K562 (cell line): ENCODE results near the gene LTBP4. TPM values are rescaled to one million over a fixed set of nuclear protein-coding genes. Genes with fewer than 3 reads are reported as not detected.

Experiments
- CREM ChIP-seq: IDR thresholded peaks from 2 replicates; pipeline ENCODE4 v1.6.1; 2014; ENCODE audit warnings: antibody characterized with exemption, low read depth
- HINFP ChIP-seq: fragments of 450-650 bp; conservative IDR thresholded peaks from 2 replicates; pipeline ENCODE4 v1.6.1; 2016; ENCODE audit warnings: missing genetic modification characterization, low read depth, mild to moderate bottlenecking, control low read depth, missing compliant biosample characterization
- ILF3 ChIP-seq: fragments of 450-650 bp; IDR thresholded peaks from 2 replicates; pipeline ENCODE4 v1.6.1; 2018; ENCODE audit warnings: antibody characterized with exemption, mild to moderate bottlenecking, moderate library complexity, borderline replicate concordance
- JUND ChIP-seq, 2 experiments: IDR thresholded peaks; 2 replicates in 1 of 2; 3 replicates in 1 of 2; pipeline ENCODE4 v1.6.1; 2011; ENCODE audit warnings: borderline replicate concordance in 2 of 2, low read depth in 2 of 2, low read length in 2 of 2, improper control_type of control experiment in 1 of 2, missing biosample characterization in 1 of 2, missing genetic modification characterization in 1 of 2, missing genetic modification reagents in 1 of 2
- KDM5B ChIP-seq: fragments of 200-600 bp; sonication (generic); IDR thresholded peaks from 2 replicates; pipeline ENCODE4 v1.6.1; 2012; ENCODE audit warnings: low read depth, mild to moderate bottlenecking, moderate library complexity, low read length, control low read depth, inconsistent platforms; ENCODE audit not compliant: insufficient replicate concordance
- KLF13 ChIP-seq: fragments of 450-650 bp; IDR thresholded peaks from 2 replicates; pipeline ENCODE4 v1.6.1; 2016; ENCODE audit warnings: missing genetic modification characterization, low read depth, mild to moderate bottlenecking, missing compliant biosample characterization, moderate library complexity, borderline replicate concordance
- RAD21 ChIP-seq, 2 experiments: fragments of 250-450 bp in 1 of 2; fragments of 450-650 bp in 1 of 2; sonication (Bioruptor Pico) in 1 of 2; formaldehyde crosslinking in 1 of 2; IDR thresholded peaks in 1 of 2; conservative IDR thresholded peaks in 1 of 2; 2 replicates each; pipeline versions ENCODE4 v1.4.0 to v1.8.0; 2020 to 2022; ENCODE audit warnings: mild to moderate bottlenecking in 2 of 2, moderate library complexity in 1 of 2
- SMC3 ChIP-seq: conservative IDR thresholded peaks from 2 replicates; pipeline ENCODE4 v1.6.1; 2011; ENCODE audit warnings: low read depth, low read length, improper control_type of control experiment; ENCODE audit not compliant: insufficient read depth
- ZBTB17 ChIP-seq: fragments of 450-650 bp; formaldehyde crosslinking; IDR thresholded peaks from 2 replicates; pipeline ENCODE4 v1.4.0; 2020; ENCODE audit warnings: mild to moderate bottlenecking
- ZBTB34 ChIP-seq: fragments of 250-450 bp; sonication (Bioruptor Pico); IDR thresholded peaks from 2 replicates; pipeline ENCODE4 v1.8.0; 2021; ENCODE audit warnings: mild to moderate bottlenecking, moderate library complexity
- ZHX1 ChIP-seq: fragments of 150-350 bp; conservative IDR thresholded peaks from 2 replicates; pipeline ENCODE4 v1.6.1; 2014; ENCODE audit warnings: low read length
- ZNF395 ChIP-seq: fragments of 200-800 bp; sonication (Bioruptor generic); IDR thresholded peaks from 2 replicates; pipeline ENCODE4 v1.6.1; 2017; ENCODE audit warnings: missing genetic modification characterization, missing compliant biosample characterization
- polyA plus RNA-seq, 8 experiments: library from polyadenylated mRNA; depleted of rRNA in 4 of 8; stranded (reverse) in 5 of 8; unstranded in 3 of 8; fragments of >200 nt; fragmentation: Nextera tagmentation in 2 of 8; fragmentation: Illumina TruSeq in 1 of 8; extraction: Ambion mirVana in 2 of 8; extraction: Trizol in 1 of 8; gene quantifications; 2 replicates each; pipeline versions ENCODE4 v1.2.1 to v1.2.3, GENCODE V29; 2011 to 2014; ENCODE audit warnings: inconsistent platforms in 1 of 8, missing spikeins in 1 of 8
- total RNA-seq, 7 experiments: library from RNA; depleted of rRNA in 6 of 7; stranded (reverse); fragments of >200 nt in 6 of 7; fragmentation: Illumina TruSeq in 2 of 7; extraction: Trizol in 2 of 7; gene quantifications; 2 replicates each; pipeline versions ENCODE4 v1.2.1 to v1.2.3, GENCODE V29; 2011 to 2021; ENCODE audit warnings: low replicate concordance in 1 of 7

The LTBP4 gene
- total and polyA plus RNA-seq, 9 of the 15 experiments (the other 6 are each of a cell fraction or from before 2014, with no cell fraction given): 0.35 to 160 (median 31.6) TPM

GRCh38 chr19:40570313-40571004, 30.7 kb upstream of the LTBP4 start (continued):
- TF ChIP-seq ZNF395 (CRISPR knock-in tag): no peak
- TF ChIP-seq ZBTB17: no peak
- TF ChIP-seq RAD21 (CRISPR knock-in tag; conservative IDR thresholded peaks at IDR 0.05 in 1 of 2, IDR thresholded peaks at IDR 0.05 in 1 of 2): peak in 1 of 2 experiments; percentile 34; a peak in 3 of 4 replicates
- TF ChIP-seq CREM: peak; percentile 75
- peak; percentile 89; the same call in 1 of the 2 replicates for TF ChIP-seq KLF13 (tag)
- no peak for TF ChIP-seq ZHX1
- TF ChIP-seq HINFP (tag): no peak
- no peak for TF ChIP-seq ZBTB34 (CRISPR knock-in tag)
- TF ChIP-seq JUND (IDR thresholded peaks at IDR 0.05; ENCODE audit: borderline replicate concordance, low read depth, low read length): peak; percentile 34; the same call in 1 of the 2 replicates
- TF ChIP-seq JUND (tag; IDR thresholded peaks at IDR 0.05; ENCODE audit: borderline replicate concordance, low read depth, low read length): no peak; the same call in 2 of the 3 replicates
- TF ChIP-seq ILF3: no peak
- TF ChIP-seq SMC3: peak; percentile 13; the same call in 1 of the 2 replicates
- peak; percentile 66 for TF ChIP-seq KDM5B
